GM12891 (cell line): ENCODE data around the gene MRPS11.
A peak's percentile ranks its signal among the peaks of the same experiment; 100 is the strongest.

Experiments
- DNase-seq: peaks from one replicate; pipeline ENCODE4 v3.0.0; 2011; ENCODE audit warnings: low spot score; ENCODE audit not compliant: insufficient read length
- FAIRE-seq: peaks from 2 replicates; lab custom pipeline; 2011; peaks lifted over from hg19 to GRCh38; lab: Jason Lieb, UNC
- PAX5 ChIP-seq: IDR thresholded peaks from 2 replicates; pipeline ENCODE4 v1.6.1; 2011; ENCODE audit warnings: low read length, moderate library complexity, mild to moderate bottlenecking; ENCODE audit not compliant: insufficient read depth, severe bottlenecking
- POLR2A ChIP-seq: IDR thresholded peaks from 2 replicates; pipeline ENCODE4 v1.6.1; 2011; ENCODE audit warnings: low read depth, low read length, control low read depth
- POLR2AphosphoS5 ChIP-seq: IDR thresholded peaks from 2 replicates; pipeline ENCODE4 v1.6.1; 2011; ENCODE audit warnings: low read depth, low read length, control low read depth
- POU2F2 ChIP-seq: IDR thresholded peaks from 2 replicates; pipeline ENCODE4 v1.6.1; 2011; ENCODE audit warnings: low read depth, mild to moderate bottlenecking, control low read depth, low read length, moderate library complexity
- SPI1 ChIP-seq: IDR thresholded peaks from 2 replicates; pipeline ENCODE4 v1.6.1; 2011; ENCODE audit warnings: low read depth, low read length, control low read depth
- TAF1 ChIP-seq: IDR thresholded peaks from 2 replicates; pipeline ENCODE4 v1.6.1; 2011; ENCODE audit warnings: low read depth, low read length, control low read depth

MRPS11 gene

GRCh38 chr15:88438181-88438580, 29.3 kb upstream of the MRPS11 start:
- no peak for FAIRE-seq
- no peak for DNase-seq
- TF ChIP-seq POLR2A = no peak

- TF ChIP-seq SPI1 = no peak
- no peak for TF ChIP-seq TAF1
- TF ChIP-seq POLR2A = no peak
- no peak for TF ChIP-seq POLR2AphosphoS5
- no peak for TF ChIP-seq PAX5
- no peak for TF ChIP-seq POU2F2
- DNase-seq = no peak
- FAIRE-seq = no peak
Measured at GRCh38 chr15:88440021-88440420, 27.5 kb upstream of the MRPS11 start.

- TF ChIP-seq POLR2AphosphoS5 (no peak), PAX5 (no peak), SPI1 (no peak), POLR2A (no peak), TAF1 (no peak), POU2F2 (no peak)
- FAIRE-seq (no peak), DNase-seq (no peak)
Measured at GRCh38 chr15:88441076-88441730, 26.3 kb upstream of the MRPS11 start.

GRCh38 chr15:88447206-88447605, 20.3 kb upstream of the MRPS11 start:
- FAIRE-seq (no peak), DNase-seq (no peak)
- TF ChIP-seq SPI1 (no peak), PAX5 (no peak), POLR2A (no peak), POU2F2 (no peak), TAF1 (no peak)

- FAIRE-seq = no peak
- no peak for DNase-seq
- TF ChIP-seq SPI1 (no peak), TAF1 (no peak), POLR2A (no peak), PAX5 (no peak), POU2F2 (no peak), POLR2AphosphoS5 (no peak)
Measured at GRCh38 chr15:88447741-88448140, 19.8 kb upstream of the MRPS11 start.

GRCh38 chr15:88448991-88449461, 18.5 kb upstream of the MRPS11 start:
- no peak for DNase-seq
- no peak for FAIRE-seq
- no peak for TF ChIP-seq POU2F2
- TF ChIP-seq POLR2AphosphoS5 = no peak
- TF ChIP-seq POLR2A = no peak
- TF ChIP-seq PAX5 = no peak

GRCh38 chr15:88449581-88449980, 17.9 kb upstream of the MRPS11 start:
- DNase-seq (no peak), FAIRE-seq (no peak)
- TF ChIP-seq SPI1 (no peak), POLR2A (no peak), POU2F2 (no peak), PAX5 (no peak), POLR2AphosphoS5 (no peak)

- FAIRE-seq (peak; percentile 81), DNase-seq (peak; percentile 56)
- TF ChIP-seq SPI1 (no peak), POLR2AphosphoS5 (no peak)
Measured at GRCh38 chr15:88450125-88450798, 17.2 kb upstream of the MRPS11 start.

- FAIRE-seq (no peak), DNase-seq (no peak)
- TF ChIP-seq SPI1 (no peak), POLR2AphosphoS5 (no peak), TAF1 (no peak), POLR2A (no peak), POU2F2 (no peak), PAX5 (no peak)
Measured at GRCh38 chr15:88453651-88454050, 13.9 kb upstream of the MRPS11 start.

- FAIRE-seq (no peak), DNase-seq (no peak)
- no peak for TF ChIP-seq PAX5
- TF ChIP-seq POLR2AphosphoS5 = no peak
Measured at GRCh38 chr15:88454236-88454635, 13.3 kb upstream of the MRPS11 start.
